PC-3 (cell line): Measurements from ENCODE around the gene IZUMO4.

Experiments used
- CTCF ChIP-seq: fragments of 300-600 bp; sonication (generic); conservative IDR thresholded peaks from 2 replicates; pipeline ENCODE4 v1.5.1; 2017; ENCODE audit warnings: antibody characterized with exemption, low read depth, mild to moderate bottlenecking, low read length
- EZH2 ChIP-seq: fragments of 300-600 bp; sonication (generic); IDR thresholded peaks from one replicate; pipeline ENCODE4 v1.6.1; 2017; ENCODE audit warnings: antibody characterized with exemption, mild to moderate bottlenecking, low read length; ENCODE audit not compliant: unreplicated experiment

DNA sequence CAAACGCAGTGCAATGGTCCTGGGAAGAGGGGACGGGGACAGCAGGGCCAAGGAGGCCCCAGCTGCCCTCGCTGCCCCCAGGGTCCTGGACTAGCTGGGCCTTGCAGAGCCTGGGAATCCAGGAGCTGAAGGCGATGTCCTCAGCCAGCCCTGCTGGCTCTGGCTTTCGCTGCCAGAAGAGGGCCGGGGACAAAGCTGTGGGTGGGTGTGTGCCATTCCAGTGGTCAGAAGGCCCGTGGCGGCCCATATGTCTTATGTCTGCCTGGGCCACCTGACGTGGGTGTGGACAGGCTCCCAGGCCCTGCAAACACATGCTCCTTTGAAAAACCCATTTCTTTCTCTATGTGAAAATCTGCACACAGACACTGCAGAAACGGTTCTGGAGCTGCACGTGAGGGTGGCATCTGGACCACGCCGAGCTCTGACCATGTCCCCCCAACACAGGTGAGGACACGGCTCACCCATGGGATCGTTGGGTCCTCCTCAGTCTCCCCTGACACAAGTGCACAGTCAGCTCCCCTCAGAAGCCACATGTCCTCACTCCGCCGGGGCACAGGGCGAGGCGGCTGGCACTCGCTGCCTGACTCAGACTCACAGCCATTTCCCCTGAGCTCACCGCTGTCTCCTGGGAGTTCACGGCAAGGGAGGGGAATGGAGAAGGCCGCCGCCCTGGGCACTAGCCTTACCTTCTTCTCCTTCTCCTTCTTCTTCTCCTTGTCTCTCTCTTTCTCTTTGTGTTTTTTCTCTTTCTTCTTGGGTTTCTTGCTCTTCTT lies 16.9 kb downstream of the IZUMO4 start:
- TF ChIP-seq CTCF = no peak
- no peak for TF ChIP-seq EZH2
